Measurements from ENCODE around the gene PI4K2A. TPM values are rescaled to one million over a fixed set of nuclear protein-coding genes. Genes with fewer than 3 reads are reported as not detected.

PI4K2A gene
- total and polyA plus RNA-seq, 7 donors = 8.1 to 19.3 (median 13.3) TPM

GRCh38 chr10:97708167-97708566, 67.7 kb downstream of the PI4K2A start:
- Histone ChIP-seq H3K36me3 (no peaks in the 10 kb centered on the region), H3K4me3 (no peak overlapping the region), H3K27me3 (no peaks in the 10 kb centered on the region), H3K4me1 (peaks cover 0 to 53% (median 35%) of the 10 kb centered on the region in 4 donors), H3K9me3 (no peaks in the 10 kb centered on the region), H3K27ac (peak overlapping the region; percentile 65 to 86 (median 76))
- intact Hi-C loops (cut with DNase I) = no loop called here
- no peak for DNase-seq
- WGBS, 2 donors = 79 to 91% methylated on average over 2 of the region's 2 CpGs
- TF ChIP-seq EP300 (IDR thresholded peaks at IDR 0.05) = peak in 1 of 4 donors; percentile 16
- TF ChIP-seq POLR2A (IDR thresholded peaks at IDR 0.05) = no peak
- TF ChIP-seq, protein P1, sequence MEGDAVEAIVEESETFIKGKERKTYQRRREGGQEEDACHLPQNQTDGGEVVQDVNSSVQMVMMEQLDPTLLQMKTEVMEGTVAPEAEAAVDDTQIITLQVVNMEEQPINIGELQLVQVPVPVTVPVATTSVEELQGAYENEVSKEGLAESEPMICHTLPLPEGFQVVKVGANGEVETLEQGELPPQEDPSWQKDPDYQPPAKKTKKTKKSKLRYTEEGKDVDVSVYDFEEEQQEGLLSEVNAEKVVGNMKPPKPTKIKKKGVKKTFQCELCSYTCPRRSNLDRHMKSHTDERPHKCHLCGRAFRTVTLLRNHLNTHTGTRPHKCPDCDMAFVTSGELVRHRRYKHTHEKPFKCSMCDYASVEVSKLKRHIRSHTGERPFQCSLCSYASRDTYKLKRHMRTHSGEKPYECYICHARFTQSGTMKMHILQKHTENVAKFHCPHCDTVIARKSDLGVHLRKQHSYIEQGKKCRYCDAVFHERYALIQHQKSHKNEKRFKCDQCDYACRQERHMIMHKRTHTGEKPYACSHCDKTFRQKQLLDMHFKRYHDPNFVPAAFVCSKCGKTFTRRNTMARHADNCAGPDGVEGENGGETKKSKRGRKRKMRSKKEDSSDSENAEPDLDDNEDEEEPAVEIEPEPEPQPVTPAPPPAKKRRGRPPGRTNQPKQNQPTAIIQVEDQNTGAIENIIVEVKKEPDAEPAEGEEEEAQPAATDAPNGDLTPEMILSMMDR (IDR thresholded peaks at IDR 0.05) = no peak
- TF ChIP-seq POLR2AphosphoS5 (IDR thresholded peaks at IDR 0.05) = peak in 2 of 4 donors; percentile 18 to 62

- H3K36me3 ChIP-seq = no peaks in the 10 kb centered on the region
- TF ChIP-seq POLR2A (IDR thresholded peaks at IDR 0.05) (no peak), EP300 (IDR thresholded peaks at IDR 0.05) (no peak), POLR2AphosphoS5 (IDR thresholded peaks at IDR 0.05) (peak in 1 of 4 donors; percentile 10)
- TF ChIP-seq, protein P1 (IDR thresholded peaks at IDR 0.05) = peak; percentile 41 to 65 (median 58)
- DNase-seq = peak; percentile 91
- peak overlapping the region; percentile 65 to 86 (median 76) for H3K27ac ChIP-seq
- no peak overlapping the region for H3K4me3 ChIP-seq
- H3K27me3 ChIP-seq = no peaks in the 10 kb centered on the region
- H3K9me3 ChIP-seq = no peaks in the 10 kb centered on the region
- H3K4me1 ChIP-seq = peaks cover 2 to 56% (median 38%) of the 10 kb centered on the region in 4 donors
- 23 to 40% methylated on average over 18 of the region's 18 CpGs for WGBS, 2 donors
- intact Hi-C loops (cut with DNase I) = no loop called here
Measured at GRCh38 chr10:97708976-97709946, 68.8 kb downstream of the PI4K2A start.

DNA sequence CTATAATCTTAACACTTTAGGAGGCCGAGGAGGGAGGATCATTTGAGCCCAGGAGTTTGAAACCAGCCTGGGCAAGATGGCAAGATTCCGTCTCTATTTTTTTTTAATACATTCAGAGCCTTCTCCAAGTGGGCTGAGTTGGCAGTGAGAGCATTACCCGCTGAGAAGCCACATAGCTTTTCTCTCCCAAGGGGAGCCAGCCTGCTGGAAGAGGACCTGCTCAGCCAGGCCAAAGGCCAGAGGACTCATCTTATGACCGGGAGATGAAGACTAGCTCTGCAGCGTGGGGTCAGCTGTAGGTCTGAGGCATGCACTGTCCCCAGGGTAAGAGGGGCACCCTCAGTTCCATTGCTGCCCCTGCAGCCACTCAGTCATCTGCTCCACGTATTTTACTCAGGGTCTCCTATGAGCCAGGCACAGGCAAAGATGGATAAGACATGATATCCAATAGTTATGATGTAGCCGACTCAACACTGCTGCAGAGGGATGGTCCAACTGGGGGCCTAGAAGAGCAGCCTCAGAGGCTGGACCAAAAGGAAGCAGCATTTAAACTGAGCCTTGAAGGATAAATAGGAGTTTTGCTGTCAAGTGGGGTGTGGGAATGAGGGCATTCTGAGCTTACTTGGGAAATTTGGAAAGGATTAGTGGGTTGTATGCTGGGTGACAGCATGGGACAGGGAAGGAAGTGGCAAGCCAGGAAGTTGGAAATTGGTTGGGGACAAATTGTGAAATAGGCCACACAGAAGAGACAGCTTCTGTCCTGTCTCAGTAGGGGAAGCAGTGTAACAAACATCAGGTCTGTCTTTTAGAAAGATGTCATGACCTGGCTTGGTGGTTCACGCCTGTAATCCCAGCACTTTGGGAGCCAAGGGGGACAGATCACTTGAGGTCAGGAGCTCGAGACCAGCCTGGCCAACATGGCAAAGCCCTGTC, 71.4 kb downstream of the PI4K2A start:
- Histone ChIP-seq H3K4me3 (no peak overlapping the region), H3K36me3 (peaks cover 0 to 12% (median 0%) of the 10 kb centered on the region in 4 donors), H3K9me3 (no peaks in the 10 kb centered on the region), H3K4me1 (peaks cover 2 to 77% (median 59%) of the 10 kb centered on the region in 4 donors), H3K27ac (peak overlapping the region; percentile 95 to 100 (median 98)), H3K27me3 (no peaks in the 10 kb centered on the region)
- TF ChIP-seq, protein P1 (IDR thresholded peaks at IDR 0.05) = no peak
- TF ChIP-seq POLR2A (IDR thresholded peaks at IDR 0.05) (no peak), POLR2AphosphoS5 (IDR thresholded peaks at IDR 0.05) (peak in 1 of 4 donors; percentile 28)
- DNase-seq = no peak
- WGBS, 2 donors = 89 to 93% methylated on average over 9 of the region's 9 CpGs
- intact Hi-C loops (cut with DNase I) = no loop called here

DNA sequence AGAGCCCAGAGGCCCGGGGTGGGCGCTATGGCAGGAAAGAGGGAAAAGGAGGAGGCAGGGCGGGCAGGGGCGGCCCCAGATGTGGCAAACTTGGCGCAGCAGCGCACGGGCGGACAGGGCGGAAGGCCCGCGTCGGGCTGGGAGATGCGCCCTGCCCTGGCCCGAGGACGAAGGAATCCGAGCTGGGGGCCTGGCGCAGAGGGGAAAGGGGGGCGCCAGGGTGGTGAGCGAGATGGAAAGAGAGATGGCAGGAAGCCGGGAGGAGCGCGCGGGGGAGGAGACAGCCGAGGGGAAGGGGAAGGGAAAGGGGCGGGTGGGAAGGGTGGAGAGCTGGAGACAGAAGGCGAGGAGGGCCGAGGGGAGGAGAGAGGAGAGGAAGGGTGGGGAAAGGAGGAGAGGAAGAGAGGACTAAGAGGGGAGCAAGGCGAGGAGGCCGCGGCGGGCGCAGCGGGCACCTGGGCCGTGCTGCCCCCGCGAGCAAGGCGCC, 72.9 kb downstream of the PI4K2A start, which contains the start of gene MARVELD1:
MARVELD1 (plus strand) TSS at position 392 of the 487 bp plus-strand sequence. CDS start 147 bp downstream, outside the sequence.
- 3% methylated on average over 37 of the region's 37 CpGs for WGBS, 2 donors

More for the DNA sequence above, 72.9 kb downstream of the PI4K2A start, which contains the start of gene MARVELD1:
- Histone ChIP-seq H3K4me3 (peak within 1 kb of the TSS; percentile 65 to 80 (median 73)), H3K9me3 (no peaks in the 10 kb centered on the region), H3K36me3 (peaks cover 0 to 23% (median 3%) of the 10 kb centered on the region in 4 donors), H3K4me1 (peaks cover 2 to 80% (median 67%) of the 10 kb centered on the region in 4 donors), H3K27ac (peak within 1 kb of the TSS; percentile 95 to 100 (median 98)), H3K27me3 (no peaks in the 10 kb centered on the region)
- intact Hi-C loops (cut with DNase I) = no loop called here
- peak; percentile 93 for DNase-seq
- peak in 3 of 4 donors; percentile 23 to 76 (median 76) for TF ChIP-seq POLR2AphosphoS5 (IDR thresholded peaks at IDR 0.05)
- no peak for TF ChIP-seq EP300 (IDR thresholded peaks at IDR 0.05)
- TF ChIP-seq, protein P1 (IDR thresholded peaks at IDR 0.05) = no peak
- peak; percentile 32 to 50 for TF ChIP-seq POLR2A (IDR thresholded peaks at IDR 0.05)
